Panc1 (cell line): Measurements from ENCODE around the gene DNAAF2. TPM values are rescaled to one million over a fixed set of nuclear protein-coding genes. Genes with fewer than 3 reads are reported as not detected.

ENCODE experiments used
- ATAC-seq: fragments of 200-7000 bp; cut with Tn5 transposase; 2 replicates; pipeline ENCODE4 v1.9.1; 2020; ENCODE audit warnings: mild to moderate bottlenecking, moderate library complexity
- Bru-seq: library from RNA; stranded (reverse); fragments of 400-500 nt; gene quantifications from one replicate; lab custom pipeline; 2021; lab: Mats Ljungman, UMichigan
- BruChase-seq, 2 experiments: library from RNA; stranded (reverse); fragments of 400-500 nt; gene quantifications; one replicate each; lab custom pipeline; 2021; lab: Mats Ljungman, UMichigan
- BruUV-seq: library from RNA; stranded (reverse); fragments of 400-500 nt; replicated peaks from 2 replicates; lab custom pipeline; 2021; lab: Mats Ljungman, UMichigan
- CTCF ChIA-PET: fragments of 300-600 bp; sonication (Branson Sonifier 250); formaldehyde crosslinking; loops from one replicate; lab custom pipeline; 2022; ENCODE audit warnings: antibody characterized with exemption; lab: Charles Lee
- POLR2A ChIA-PET: fragments of 300-600 bp; sonication (Branson Sonifier 250); formaldehyde crosslinking; loops from one replicate; lab custom pipeline; 2022; ENCODE audit warnings: antibody characterized with exemption; lab: Charles Lee
- DNase-seq: peaks from one replicate; pipeline ENCODE4 v3.0.0-alpha.2; 2010; ENCODE audit warnings: low read depth, low spot score
- H3K27ac ChIP-seq: 2 replicates; pipeline ENCODE4 v1.5.1; 2011; ENCODE audit warnings: mild to moderate bottlenecking, low read length, inconsistent platforms
- H3K27me3 ChIP-seq: fragments of 200-500 bp; sonication (Bioruptor generic); 2 replicates; pipeline ENCODE4 v1.6.0; 2014; ENCODE audit warnings: low read length, inconsistent platforms; ENCODE audit not compliant: control insufficient read depth, insufficient read depth
- H3K36me3 ChIP-seq: fragments of 200-500 bp; sonication (Bioruptor generic); 2 replicates; pipeline ENCODE4 v1.5.1; 2014; ENCODE audit warnings: inconsistent platforms, mild to moderate bottlenecking, low read length, moderate library complexity; ENCODE audit not compliant: control insufficient read depth, insufficient read depth
- H3K4me1 ChIP-seq: 2 replicates; pipeline ENCODE4 v1.5.1; 2011; ENCODE audit warnings: inconsistent platforms, mild to moderate bottlenecking, low read length, moderate library complexity; ENCODE audit not compliant: control insufficient read depth, insufficient read depth
- H3K4me3 ChIP-seq, 2 experiments: 2 replicates each; pipeline ENCODE4 v1.5.1; 2011 to 2012; ENCODE audit warnings: low read depth in 2 of 2, low read length in 2 of 2, mild to moderate bottlenecking in 2 of 2, inconsistent platforms in 1 of 2, moderate library complexity in 1 of 2
- H3K9me3 ChIP-seq: fragments of 200-500 bp; sonication (Bioruptor generic); 2 replicates; pipeline ENCODE4 v1.5.1; 2014; ENCODE audit warnings: low read depth, mild to moderate bottlenecking, inconsistent platforms, low read length, moderate library complexity; ENCODE audit not compliant: control insufficient read depth, insufficient read depth
- POLR2AphosphoS5 ChIP-seq: IDR thresholded peaks from 2 replicates; pipeline ENCODE4 v1.6.1; 2012; ENCODE audit warnings: mild to moderate bottlenecking, low read depth, low read length, moderate library complexity
- SIN3A ChIP-seq: IDR thresholded peaks from 2 replicates; pipeline ENCODE4 v1.6.1; 2012; ENCODE audit warnings: low read depth, mild to moderate bottlenecking, low read length, moderate library complexity, borderline replicate concordance; ENCODE audit not compliant: insufficient read depth
- TCF7L2 ChIP-seq: IDR thresholded peaks from 2 replicates; pipeline ENCODE4 v1.6.1; 2011; ENCODE audit warnings: mild to moderate bottlenecking, low read depth, low read length, inconsistent platforms
- in situ Hi-C: cut with HindIII; loops from 2 replicates; pipeline ENCODE4 v1.10.0; 2016; ENCODE audit warnings: low sequenced_read_pairs, low pct_unique_long_range_greater_than_20kb
- intact Hi-C: fragments of 100-400 bp; cut with micrococcal nuclease; formaldehyde crosslinking; loops from one replicate; pipeline ENCODE4 v1.10.0; 2022; ENCODE audit not compliant: unreplicated experiment
- long read RNA-seq: library from polyadenylated mRNA; unstranded; transcript quantifications from one replicate; pipeline ENCODE4 v2.0.0, GENCODE V29; 2021; ENCODE audit not compliant: unreplicated experiment
- polyA plus RNA-seq: library from polyadenylated mRNA; unstranded; fragments of >200 nt; gene quantifications from one replicate; pipeline ENCODE4 v1.2.1, GENCODE V29; 2012; ENCODE audit warnings: missing spikeins; ENCODE audit not compliant: insufficient read length
- total RNA-seq: library from RNA; stranded (reverse); gene quantifications from one replicate; pipeline ENCODE4 v1.2.1, GENCODE V29; 2021; ENCODE audit not compliant: unreplicated experiment
- TF ChIP-seq, protein P1 (sequence below), 2 experiments: IDR thresholded peaks; 2 replicates each; pipeline ENCODE4 v1.6.1; 2011 to 2012; ENCODE audit warnings: low read depth in 2 of 2, control low read depth in 1 of 2, low read length in 1 of 2, mild to moderate bottlenecking in 1 of 2, moderate library complexity in 1 of 2; ENCODE audit not compliant: insufficient read depth in 1 of 2
- TF ChIP-seq, protein P2 (sequence below): fragments of 450-650 bp; IDR thresholded peaks from 2 replicates; pipeline ENCODE4 v1.5.1; 2017; ENCODE audit warnings: mild to moderate bottlenecking

Gene DNAAF2, protein sequence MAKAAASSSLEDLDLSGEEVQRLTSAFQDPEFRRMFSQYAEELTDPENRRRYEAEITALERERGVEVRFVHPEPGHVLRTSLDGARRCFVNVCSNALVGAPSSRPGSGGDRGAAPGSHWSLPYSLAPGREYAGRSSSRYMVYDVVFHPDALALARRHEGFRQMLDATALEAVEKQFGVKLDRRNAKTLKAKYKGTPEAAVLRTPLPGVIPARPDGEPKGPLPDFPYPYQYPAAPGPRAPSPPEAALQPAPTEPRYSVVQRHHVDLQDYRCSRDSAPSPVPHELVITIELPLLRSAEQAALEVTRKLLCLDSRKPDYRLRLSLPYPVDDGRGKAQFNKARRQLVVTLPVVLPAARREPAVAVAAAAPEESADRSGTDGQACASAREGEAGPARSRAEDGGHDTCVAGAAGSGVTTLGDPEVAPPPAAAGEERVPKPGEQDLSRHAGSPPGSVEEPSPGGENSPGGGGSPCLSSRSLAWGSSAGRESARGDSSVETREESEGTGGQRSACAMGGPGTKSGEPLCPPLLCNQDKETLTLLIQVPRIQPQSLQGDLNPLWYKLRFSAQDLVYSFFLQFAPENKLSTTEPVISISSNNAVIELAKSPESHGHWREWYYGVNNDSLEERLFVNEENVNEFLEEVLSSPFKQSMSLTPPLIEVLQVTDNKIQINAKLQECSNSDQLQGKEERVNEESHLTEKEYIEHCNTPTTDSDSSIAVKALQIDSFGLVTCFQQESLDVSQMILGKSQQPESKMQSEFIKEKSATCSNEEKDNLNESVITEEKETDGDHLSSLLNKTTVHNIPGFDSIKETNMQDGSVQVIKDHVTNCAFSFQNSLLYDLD
- total RNA-seq (8.2 TPM), Bru-seq, nascent RNA (percentile 62 among the genes with signal in this experiment), BruChase-seq, experiment 1, labeled RNA remaining after a 2-hour chase (percentile 79 among the genes with signal in this experiment), BruChase-seq, experiment 2, labeled RNA remaining after a 6-hour chase (percentile 66 among the genes with signal in this experiment)
- polyA plus RNA-seq = 8.3 TPM
- long read RNA-seq, transcript DNAAF2-201 (3 exons, 2,963 nt) = major isoform, 25 of 43 reads
- long read RNA-seq, transcript DNAAF2-202 (2 exons, 2,819 nt) = minor isoform, 10 of 43 reads
- long read RNA-seq, partial matches to known transcripts = 0 of 43 reads
- long read RNA-seq, other reads (novel, unspliced or antisense) = 8 of 43 reads

DNA sequence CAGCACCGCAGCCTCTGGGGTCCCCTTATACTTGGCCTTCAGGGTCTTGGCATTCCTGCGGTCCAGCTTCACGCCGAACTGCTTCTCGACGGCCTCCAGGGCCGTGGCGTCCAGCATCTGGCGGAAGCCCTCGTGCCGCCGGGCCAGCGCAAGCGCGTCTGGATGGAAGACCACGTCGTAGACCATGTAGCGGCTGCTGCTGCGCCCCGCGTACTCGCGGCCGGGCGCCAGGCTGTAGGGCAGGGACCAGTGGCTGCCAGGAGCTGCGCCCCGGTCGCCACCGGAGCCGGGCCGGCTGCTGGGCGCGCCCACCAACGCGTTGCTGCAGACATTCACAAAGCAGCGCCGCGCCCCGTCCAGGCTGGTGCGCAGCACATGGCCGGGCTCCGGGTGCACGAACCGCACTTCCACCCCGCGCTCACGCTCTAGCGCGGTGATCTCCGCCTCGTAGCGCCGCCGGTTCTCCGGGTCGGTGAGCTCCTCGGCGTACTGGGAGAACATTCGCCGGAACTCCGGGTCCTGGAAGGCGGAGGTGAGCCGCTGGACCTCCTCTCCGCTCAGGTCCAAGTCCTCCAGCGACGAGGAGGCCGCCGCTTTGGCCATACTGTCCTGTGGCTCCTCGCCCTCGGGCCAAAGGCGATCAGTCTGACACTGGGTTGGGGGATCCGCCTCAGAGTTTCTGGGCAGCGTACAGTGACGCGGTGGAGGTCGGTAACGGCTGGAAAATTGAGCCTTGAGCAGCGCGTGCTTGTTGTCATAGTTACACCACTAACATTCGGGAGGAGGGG, at the start of gene DNAAF2:
Gene DNAAF2, minus strand, starts transcription at position 698 of the 788 bp plus-strand sequence. Its CDS starts 95 bp downstream, at position 603.
- TF ChIP-seq TCF7L2 = no peak
- 0 out of 2 replicates have a peak, but pooled peaks have one; percentile 5 for TF ChIP-seq POLR2AphosphoS5
- in situ Hi-C loops (no loop called here), intact Hi-C loops (loop anchor here (5.0 kb wide), 1 partner anchor 133 kb away; the partner anchor contains the start of gene KLHDC2)
- H3K4me3 ChIP-seq = peak within 1 kb of the TSS; percentile 75 to 92
- peak within 1 kb of the TSS; percentile 96 for H3K27ac ChIP-seq
- no peaks in the 10 kb centered on the region for H3K4me1 ChIP-seq
- H3K27me3 ChIP-seq = no peaks in the 10 kb centered on the region
- peak; percentile 48 for ATAC-seq
- no peaks in the 10 kb centered on the region; the same call in none of the 2 replicates for H3K36me3 ChIP-seq
- H3K9me3 ChIP-seq = no peaks in the 10 kb centered on the region
- CTCF ChIA-PET = interaction anchor here (0.7 to 1.6 kb wide), 2 partner anchors 218 to 707 kb away, joined by 3 to 5 read pairs; partner anchors contain the start of gene NEMF
- DNase-seq = no peak
- TSS peak; percentile 22 for BruUV-seq
- POLR2A ChIA-PET = no interaction called here

DNA sequence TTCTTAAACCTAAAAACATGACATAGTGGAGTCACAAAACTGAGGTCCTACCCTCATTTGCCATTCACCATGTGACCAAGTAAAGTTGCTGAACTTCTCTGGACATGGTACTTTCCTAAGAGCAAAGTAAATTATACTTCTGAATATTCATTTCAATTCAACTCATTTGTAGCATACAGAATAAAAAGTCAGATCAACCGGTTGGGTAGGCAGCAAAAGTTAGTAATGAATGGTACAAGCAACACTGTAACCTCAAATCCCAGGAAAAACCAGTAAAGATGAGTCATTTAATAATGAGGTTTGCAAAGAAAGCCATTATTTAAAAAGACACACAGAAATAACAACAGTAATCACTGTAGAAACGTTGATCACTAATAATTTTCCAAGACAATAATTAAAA, 44.2 kb upstream of the DNAAF2 start:
- BruUV-seq = no TSS peak
- ChIA-PET POLR2A (no interaction called here), CTCF (no interaction called here)
- no peak for ATAC-seq
- Histone ChIP-seq H3K36me3 (peaks cover 7% of the 10 kb centered on the region; the same call in 1 of the 2 replicates), H3K9me3 (no peaks in the 10 kb centered on the region), H3K4me1 (no peaks in the 10 kb centered on the region), H3K27me3 (no peaks in the 10 kb centered on the region), H3K4me3 (no peak overlapping the region), H3K27ac (no peak overlapping the region)
- intact Hi-C loops = no loop called here
- in situ Hi-C loops = no loop called here
- DNase-seq = no peak
- no peak for TF ChIP-seq POLR2AphosphoS5
- TF ChIP-seq TCF7L2 = no peak
- TF ChIP-seq, protein P1, sequence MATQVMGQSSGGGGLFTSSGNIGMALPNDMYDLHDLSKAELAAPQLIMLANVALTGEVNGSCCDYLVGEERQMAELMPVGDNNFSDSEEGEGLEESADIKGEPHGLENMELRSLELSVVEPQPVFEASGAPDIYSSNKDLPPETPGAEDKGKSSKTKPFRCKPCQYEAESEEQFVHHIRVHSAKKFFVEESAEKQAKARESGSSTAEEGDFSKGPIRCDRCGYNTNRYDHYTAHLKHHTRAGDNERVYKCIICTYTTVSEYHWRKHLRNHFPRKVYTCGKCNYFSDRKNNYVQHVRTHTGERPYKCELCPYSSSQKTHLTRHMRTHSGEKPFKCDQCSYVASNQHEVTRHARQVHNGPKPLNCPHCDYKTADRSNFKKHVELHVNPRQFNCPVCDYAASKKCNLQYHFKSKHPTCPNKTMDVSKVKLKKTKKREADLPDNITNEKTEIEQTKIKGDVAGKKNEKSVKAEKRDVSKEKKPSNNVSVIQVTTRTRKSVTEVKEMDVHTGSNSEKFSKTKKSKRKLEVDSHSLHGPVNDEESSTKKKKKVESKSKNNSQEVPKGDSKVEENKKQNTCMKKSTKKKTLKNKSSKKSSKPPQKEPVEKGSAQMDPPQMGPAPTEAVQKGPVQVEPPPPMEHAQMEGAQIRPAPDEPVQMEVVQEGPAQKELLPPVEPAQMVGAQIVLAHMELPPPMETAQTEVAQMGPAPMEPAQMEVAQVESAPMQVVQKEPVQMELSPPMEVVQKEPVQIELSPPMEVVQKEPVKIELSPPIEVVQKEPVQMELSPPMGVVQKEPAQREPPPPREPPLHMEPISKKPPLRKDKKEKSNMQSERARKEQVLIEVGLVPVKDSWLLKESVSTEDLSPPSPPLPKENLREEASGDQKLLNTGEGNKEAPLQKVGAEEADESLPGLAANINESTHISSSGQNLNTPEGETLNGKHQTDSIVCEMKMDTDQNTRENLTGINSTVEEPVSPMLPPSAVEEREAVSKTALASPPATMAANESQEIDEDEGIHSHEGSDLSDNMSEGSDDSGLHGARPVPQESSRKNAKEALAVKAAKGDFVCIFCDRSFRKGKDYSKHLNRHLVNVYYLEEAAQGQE (IDR thresholded peaks at IDR 0.05; ENCODE audit: insufficient read depth in 1 of 2, low read depth in 2 of 2, low read length in 1 of 2) = no peak
- TF ChIP-seq, protein P2, sequence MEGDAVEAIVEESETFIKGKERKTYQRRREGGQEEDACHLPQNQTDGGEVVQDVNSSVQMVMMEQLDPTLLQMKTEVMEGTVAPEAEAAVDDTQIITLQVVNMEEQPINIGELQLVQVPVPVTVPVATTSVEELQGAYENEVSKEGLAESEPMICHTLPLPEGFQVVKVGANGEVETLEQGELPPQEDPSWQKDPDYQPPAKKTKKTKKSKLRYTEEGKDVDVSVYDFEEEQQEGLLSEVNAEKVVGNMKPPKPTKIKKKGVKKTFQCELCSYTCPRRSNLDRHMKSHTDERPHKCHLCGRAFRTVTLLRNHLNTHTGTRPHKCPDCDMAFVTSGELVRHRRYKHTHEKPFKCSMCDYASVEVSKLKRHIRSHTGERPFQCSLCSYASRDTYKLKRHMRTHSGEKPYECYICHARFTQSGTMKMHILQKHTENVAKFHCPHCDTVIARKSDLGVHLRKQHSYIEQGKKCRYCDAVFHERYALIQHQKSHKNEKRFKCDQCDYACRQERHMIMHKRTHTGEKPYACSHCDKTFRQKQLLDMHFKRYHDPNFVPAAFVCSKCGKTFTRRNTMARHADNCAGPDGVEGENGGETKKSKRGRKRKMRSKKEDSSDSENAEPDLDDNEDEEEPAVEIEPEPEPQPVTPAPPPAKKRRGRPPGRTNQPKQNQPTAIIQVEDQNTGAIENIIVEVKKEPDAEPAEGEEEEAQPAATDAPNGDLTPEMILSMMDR = no peak
- TF ChIP-seq SIN3A = no peak
